HCT116 (cell line): Measurements from ENCODE around the gene CFAP97D1. TPM values are rescaled to one million over a fixed set of nuclear protein-coding genes. Genes with fewer than 3 reads are reported as not detected.

Experiments
- ATAC-seq: fragments of 200-7000 bp; cut with Tn5 transposase; 2 replicates; pipeline ENCODE4 v1.9.1; 2020; ENCODE audit warnings: mild to moderate bottlenecking, moderate library complexity
- BruUV-seq: library from RNA; stranded (reverse); fragments of 400-500 nt; replicated peaks from 2 replicates; lab custom pipeline; 2021; lab: Mats Ljungman, UMichigan
- CTCF ChIA-PET: fragments of 300-600 bp; sonication (Branson Sonifier 250); formaldehyde crosslinking; loops from one replicate; lab custom pipeline; 2021; ENCODE audit warnings: antibody characterized with exemption; lab: Charles Lee
- POLR2A ChIA-PET: fragments of 300-600, 350-600 bp; sonication (Branson Sonifier 250); formaldehyde crosslinking; loops from one replicate; lab custom pipeline; 2021; ENCODE audit warnings: antibody characterized with exemption; lab: Charles Lee
- RAD21 ChIA-PET, 2 experiments: fragments of 300-600 bp; sonication (Branson Sonifier 250); formaldehyde crosslinking; loops; one replicate each; lab custom pipeline; 2023; ENCODE audit warnings: low total read pairs in 2 of 2; ENCODE audit not compliant: uncharacterized antibody in 2 of 2, unreplicated experiment in 2 of 2, low non-redundant PET in 1 of 2; lab: Charles Lee
- DNase-seq: peaks from one replicate; pipeline ENCODE4 v3.0.0-alpha.2; 2010; ENCODE audit warnings: low read depth, low spot score
- H2AFZ ChIP-seq: fragments of 200-600 bp; shearing (Covaris generic), sonication (generic); 2 replicates; pipeline ENCODE4 v1.6.1; 2017; ENCODE audit warnings: low read depth, mixed run types, mixed read lengths, antibody characterized with exemption, low read length; ENCODE audit not compliant: poor library complexity, severe bottlenecking
- H3K27ac ChIP-seq: 2 replicates; pipeline ENCODE4 v1.5.1; 2012; ENCODE audit warnings: low read depth, low read length
- H3K27me3 ChIP-seq: fragments of 200-600 bp; sonication (generic); 2 replicates; pipeline ENCODE4 v1.6.1; 2016; ENCODE audit warnings: mixed run types, low read length, mixed read lengths; ENCODE audit not compliant: insufficient read depth
- H3K36me3 ChIP-seq, 2 experiments: fragments of 200-500 bp in 1 of 2; fragments of 200-600 bp in 1 of 2; sonication (Bioruptor generic) in 1 of 2; sonication (generic) in 1 of 2; 2 replicates each; pipeline versions ENCODE4 v1.5.1 to v1.6.1; 2014 to 2016; ENCODE audit warnings: low read length in 2 of 2, inconsistent platforms in 1 of 2, mixed read lengths in 1 of 2, mixed run types in 1 of 2; ENCODE audit not compliant: insufficient read depth in 2 of 2, control insufficient read depth in 1 of 2
- H3K4me1 ChIP-seq, 2 experiments: fragments of 200-600 bp in 1 of 2; sonication (generic) in 1 of 2; 2 replicates each; pipeline versions ENCODE4 v1.5.1 to v1.6.1; 2012 to 2017; ENCODE audit warnings: low read length in 2 of 2, inconsistent platforms in 1 of 2, mild to moderate bottlenecking in 1 of 2, mixed read lengths in 1 of 2, mixed run types in 1 of 2, moderate library complexity in 1 of 2; ENCODE audit not compliant: insufficient read depth in 2 of 2, control insufficient read depth in 1 of 2
- H3K4me2 ChIP-seq: fragments of 200-600 bp; sonication (generic); 2 replicates; pipeline ENCODE4 v1.6.1; 2017; ENCODE audit warnings: mixed run types, low read length, mixed read lengths
- H3K4me3 ChIP-seq, 2 experiments: fragments of 200-600 bp in 1 of 2; sonication (generic) in 1 of 2; replicated peaks in 1 of 2; 2 replicates each; pipeline ENCODE4 v1.5.1; 2011 to 2016; ENCODE audit warnings: low read length in 2 of 2, control low read depth in 1 of 2, low read depth in 1 of 2, mild to moderate bottlenecking in 1 of 2, mixed read lengths in 1 of 2, mixed run types in 1 of 2
- H3K79me2 ChIP-seq: fragments of 200-600 bp; sonication (generic); 2 replicates; pipeline ENCODE4 v1.6.1; 2017; ENCODE audit warnings: mild to moderate bottlenecking, mixed run types, low read length, moderate library complexity, mixed read lengths; ENCODE audit not compliant: insufficient read depth
- H3K9ac ChIP-seq: fragments of 200-600 bp; sonication (generic); 2 replicates; pipeline ENCODE4 v1.6.1; 2016; ENCODE audit warnings: low read length, mixed read lengths
- H3K9me2 ChIP-seq: fragments of 200-600 bp; sonication (generic), shearing (Covaris generic); 2 replicates; pipeline ENCODE4 v1.6.1; 2017; ENCODE audit warnings: mixed run types, mild to moderate bottlenecking, moderate library complexity; ENCODE audit not compliant: insufficient read depth
- H3K9me3 ChIP-seq, 2 experiments: fragments of 200-500 bp in 1 of 2; fragments of 200-600 bp in 1 of 2; sonication (Bioruptor generic) in 1 of 2; sonication (generic) in 1 of 2; 2 replicates each; pipeline ENCODE4 v1.6.1; 2014 to 2017; ENCODE audit warnings: low read length in 2 of 2, mixed read lengths in 2 of 2, inconsistent platforms in 1 of 2, low read depth in 1 of 2, mild to moderate bottlenecking in 1 of 2, mixed run types in 1 of 2, moderate library complexity in 1 of 2; ENCODE audit not compliant: control insufficient read depth in 1 of 2, insufficient read depth in 1 of 2
- H4K20me1 ChIP-seq: fragments of 200-600 bp; sonication (generic), shearing (Covaris generic); 2 replicates; pipeline ENCODE4 v1.6.1; 2017; ENCODE audit warnings: mixed run types, mild to moderate bottlenecking, moderate library complexity; ENCODE audit not compliant: insufficient read depth
- CEBPB ChIP-seq: IDR thresholded peaks from 2 replicates; pipeline ENCODE4 v1.6.1; 2012; ENCODE audit warnings: low read depth
- EZH2 ChIP-seq: fragments of 200-600 bp; sonication (generic); IDR thresholded peaks from 2 replicates; pipeline ENCODE4 v1.6.1; 2017; ENCODE audit warnings: antibody characterized with exemption, mixed run types
- EZH2phosphoT487 ChIP-seq: fragments of 200-600 bp; IDR thresholded peaks from 2 replicates; pipeline ENCODE4 v1.6.1; 2018; ENCODE audit warnings: antibody characterized with exemption, borderline replicate concordance
- JUND ChIP-seq: IDR thresholded peaks from 2 replicates; pipeline ENCODE4 v1.6.1; 2012
- RAD21 ChIP-seq: IDR thresholded peaks from 2 replicates; pipeline ENCODE4 v1.6.1; 2012; ENCODE audit warnings: low read depth, mild to moderate bottlenecking
- SIN3A ChIP-seq: IDR thresholded peaks from 2 replicates; pipeline ENCODE4 v1.6.1; 2012; ENCODE audit warnings: low read depth
- SRF ChIP-seq: IDR thresholded peaks from 2 replicates; pipeline ENCODE4 v1.6.1; 2012; ENCODE audit warnings: low read depth
- TCF7L2 ChIP-seq: IDR thresholded peaks from 2 replicates; pipeline ENCODE4 v1.7.0; 2011; ENCODE audit warnings: borderline replicate concordance, inconsistent platforms; ENCODE audit not compliant: insufficient read depth, insufficient read length; ENCODE audit errors: extremely low read depth
- YY1 ChIP-seq: IDR thresholded peaks from 2 replicates; pipeline ENCODE4 v1.6.1; 2011; ENCODE audit warnings: low read length, low read depth, moderate library complexity, mild to moderate bottlenecking; ENCODE audit not compliant: insufficient replicate concordance; ENCODE audit errors: extremely low read depth
- ZFX ChIP-seq: fragments of 450-650 bp; IDR thresholded peaks from 2 replicates; pipeline ENCODE4 v1.6.1; 2017
- intact Hi-C: fragments of 100-400 bp; cut with micrococcal nuclease; formaldehyde crosslinking; loops from 2 replicates; pipeline ENCODE4 v1.10.0; 2022
- total RNA-seq: library from RNA; stranded (reverse); gene quantifications from one replicate; pipeline ENCODE4 v1.2.1, GENCODE V29; 2021; ENCODE audit not compliant: unreplicated experiment
- TF ChIP-seq, protein P1 (sequence below), 3 experiments: fragments of 200-600 bp in 1 of 3; sonication (generic) in 1 of 3; IDR thresholded peaks in 2 of 3; conservative IDR thresholded peaks in 1 of 3; 2 replicates each; pipeline ENCODE4 v1.5.1; 2012 to 2017; ENCODE audit warnings: low read depth in 2 of 3, low read length in 2 of 3, antibody characterized with exemption in 1 of 3, borderline replicate concordance in 1 of 3, control low read depth in 1 of 3, mild to moderate bottlenecking in 1 of 3, mixed read lengths in 1 of 3, mixed run types in 1 of 3, moderate library complexity in 1 of 3; ENCODE audit not compliant: insufficient read depth in 1 of 3
- TF ChIP-seq, protein P2 (sequence below): IDR thresholded peaks from 2 replicates; pipeline ENCODE4 v1.6.1; 2012
- TF ChIP-seq, protein P3 (sequence below): IDR thresholded peaks from 2 replicates; pipeline ENCODE4 v1.6.1; 2011; ENCODE audit warnings: mild to moderate bottlenecking, low read length, moderate library complexity; ENCODE audit not compliant: insufficient replicate concordance; ENCODE audit errors: extremely low read depth
- TF ChIP-seq, protein P4 (sequence below): IDR thresholded peaks from 2 replicates; pipeline ENCODE4 v1.6.1; 2012

The CFAP97D1 gene
- total RNA-seq, 1 experiment from 2014 or later: 0.15 TPM

DNA sequence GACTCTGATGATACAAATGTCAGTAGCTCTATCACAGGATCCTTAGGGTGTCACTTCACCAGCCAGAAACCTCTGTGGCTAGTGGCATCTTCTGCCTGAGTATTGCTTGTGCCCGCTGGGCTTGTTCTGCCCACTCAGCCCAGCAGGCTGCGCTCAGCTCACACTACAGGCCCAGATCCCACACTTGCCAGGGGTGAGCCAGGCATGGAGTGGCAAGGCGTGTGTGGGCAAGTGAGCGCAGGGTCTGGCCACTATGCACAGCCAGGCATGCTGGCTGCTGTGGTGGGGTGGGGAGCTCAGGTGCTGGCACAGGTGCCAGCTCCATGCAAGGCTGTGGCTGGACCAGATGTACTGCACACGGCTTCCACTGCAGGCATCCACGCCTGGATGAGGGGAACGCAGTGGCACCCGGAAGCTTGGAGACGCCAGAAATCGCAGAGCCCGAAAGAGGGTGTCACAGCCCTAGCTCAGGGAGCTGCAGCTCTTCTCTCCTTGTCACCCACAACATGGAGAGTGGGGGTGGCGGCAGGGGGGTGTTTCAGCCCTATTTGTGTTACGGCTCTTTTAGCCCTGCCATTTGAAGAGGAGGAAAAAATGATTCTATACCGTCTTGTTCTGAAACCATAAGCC, 10.2 kb downstream of the CFAP97D1 start:
- H3K27me3 ChIP-seq: no peaks in the 10 kb centered on the region
- H3K27ac ChIP-seq: no peak overlapping the region
- no peaks in the 10 kb centered on the region for H3K9me3 ChIP-seq
- no peaks in the 10 kb centered on the region for H3K9me2 ChIP-seq
- no peaks in the 10 kb centered on the region for H4K20me1 ChIP-seq
- no peak overlapping the region for H2AFZ ChIP-seq
- intact Hi-C loops: loop anchor here (1.0 kb wide), 1 partner anchor 56 kb away; no protein-coding TSS in a partner anchor
- TF ChIP-seq, protein P1, sequence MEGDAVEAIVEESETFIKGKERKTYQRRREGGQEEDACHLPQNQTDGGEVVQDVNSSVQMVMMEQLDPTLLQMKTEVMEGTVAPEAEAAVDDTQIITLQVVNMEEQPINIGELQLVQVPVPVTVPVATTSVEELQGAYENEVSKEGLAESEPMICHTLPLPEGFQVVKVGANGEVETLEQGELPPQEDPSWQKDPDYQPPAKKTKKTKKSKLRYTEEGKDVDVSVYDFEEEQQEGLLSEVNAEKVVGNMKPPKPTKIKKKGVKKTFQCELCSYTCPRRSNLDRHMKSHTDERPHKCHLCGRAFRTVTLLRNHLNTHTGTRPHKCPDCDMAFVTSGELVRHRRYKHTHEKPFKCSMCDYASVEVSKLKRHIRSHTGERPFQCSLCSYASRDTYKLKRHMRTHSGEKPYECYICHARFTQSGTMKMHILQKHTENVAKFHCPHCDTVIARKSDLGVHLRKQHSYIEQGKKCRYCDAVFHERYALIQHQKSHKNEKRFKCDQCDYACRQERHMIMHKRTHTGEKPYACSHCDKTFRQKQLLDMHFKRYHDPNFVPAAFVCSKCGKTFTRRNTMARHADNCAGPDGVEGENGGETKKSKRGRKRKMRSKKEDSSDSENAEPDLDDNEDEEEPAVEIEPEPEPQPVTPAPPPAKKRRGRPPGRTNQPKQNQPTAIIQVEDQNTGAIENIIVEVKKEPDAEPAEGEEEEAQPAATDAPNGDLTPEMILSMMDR (IDR thresholded peaks at IDR 0.05 in 2 of 3, conservative IDR thresholded peaks at IDR 0.05 in 1 of 3; ENCODE audit: borderline replicate concordance in 1 of 3, insufficient read depth in 1 of 3, low read depth in 2 of 3, low read length in 2 of 3): peak in 2 of 3 experiments; percentile 33 to 45; a peak in 2 of 6 replicates
- TF ChIP-seq RAD21 (peak; percentile 65), EZH2phosphoT487 (no peak)
- H3K4me3 ChIP-seq: no peak overlapping the region
- no peaks in the 10 kb centered on the region for H3K36me3 ChIP-seq
- no peaks in the 10 kb centered on the region for H3K79me2 ChIP-seq
- ChIA-PET RAD21 (no interaction called here), CTCF (interaction anchor here (1.2 to 3.1 kb wide), 3 partner anchors 13 to 56 kb away, joined by 3 to 13 read pairs (median 9); partner anchors contain the start of gene CD300LG), POLR2A (interaction anchor here (1.0 kb wide), 1 partner anchor 669 kb away, joined by 3 read pairs; no protein-coding TSS in a partner anchor)
- H3K9ac ChIP-seq: no peak overlapping the region
- peaks cover 10 to 12% of the 10 kb centered on the region in 2 experiments for H3K4me1 ChIP-seq
- H3K4me2 ChIP-seq: no peak overlapping the region
- BruUV-seq: no TSS peak
- DNase-seq: no peak
- peak; percentile 64; the same call in 1 of the 2 replicates for ATAC-seq

DNA sequence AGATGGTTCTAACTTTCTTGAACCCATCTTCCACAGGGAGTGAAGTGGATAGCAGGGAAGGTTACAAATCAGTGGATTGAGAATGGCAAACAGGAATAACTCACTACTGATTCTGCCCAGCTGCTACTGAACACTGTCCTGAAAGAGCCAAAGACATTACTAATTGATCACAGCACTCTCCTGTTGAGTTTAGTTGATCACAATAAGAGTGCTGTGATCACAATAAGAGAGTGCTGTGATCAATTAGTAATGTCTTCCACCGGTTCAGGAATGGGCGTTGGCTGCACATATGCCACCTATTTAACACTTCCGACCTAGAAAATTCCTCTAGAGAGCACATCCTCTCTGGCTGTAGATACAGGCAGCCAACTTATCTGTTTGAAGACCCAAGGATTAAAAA, 11.4 kb downstream of the CFAP97D1 start:
- Histone ChIP-seq H3K36me3 (no peaks in the 10 kb centered on the region), H3K9me2 (no peaks in the 10 kb centered on the region), H3K27me3 (no peaks in the 10 kb centered on the region), H3K4me1 (peaks cover 10 to 12% of the 10 kb centered on the region in 2 experiments), H3K79me2 (no peaks in the 10 kb centered on the region), H3K4me2 (peak overlapping the region; percentile 65), H3K9ac (peak overlapping the region; percentile 23; the same call in 1 of the 2 replicates), H3K4me3 (peak overlapping the region; percentile 9 to 35; a peak in 3 of 4 replicates), H3K9me3 (no peaks in the 10 kb centered on the region), H3K27ac (peak overlapping the region; percentile 27; the same call in 1 of the 2 replicates), H4K20me1 (no peaks in the 10 kb centered on the region), H2AFZ (peak overlapping the region; percentile 82)
- ChIA-PET RAD21 (no interaction called here), POLR2A (no interaction called here), CTCF (interaction anchor here (3.1 kb wide), 1 partner anchor 49 kb away, joined by 9 read pairs; no protein-coding TSS in a partner anchor)
- no TSS peak for BruUV-seq
- peak; percentile 95 for ATAC-seq
- DNase-seq: peak; percentile 82
- intact Hi-C loops: no loop called here
- TF ChIP-seq, protein P2, sequence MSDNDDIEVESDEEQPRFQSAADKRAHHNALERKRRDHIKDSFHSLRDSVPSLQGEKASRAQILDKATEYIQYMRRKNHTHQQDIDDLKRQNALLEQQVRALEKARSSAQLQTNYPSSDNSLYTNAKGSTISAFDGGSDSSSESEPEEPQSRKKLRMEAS: peak; percentile 80
- TF ChIP-seq SIN3A: no peak
- no peak for TF ChIP-seq ZFX
- no peak for TF ChIP-seq TCF7L2
- TF ChIP-seq RAD21: no peak
- TF ChIP-seq, protein P3, sequence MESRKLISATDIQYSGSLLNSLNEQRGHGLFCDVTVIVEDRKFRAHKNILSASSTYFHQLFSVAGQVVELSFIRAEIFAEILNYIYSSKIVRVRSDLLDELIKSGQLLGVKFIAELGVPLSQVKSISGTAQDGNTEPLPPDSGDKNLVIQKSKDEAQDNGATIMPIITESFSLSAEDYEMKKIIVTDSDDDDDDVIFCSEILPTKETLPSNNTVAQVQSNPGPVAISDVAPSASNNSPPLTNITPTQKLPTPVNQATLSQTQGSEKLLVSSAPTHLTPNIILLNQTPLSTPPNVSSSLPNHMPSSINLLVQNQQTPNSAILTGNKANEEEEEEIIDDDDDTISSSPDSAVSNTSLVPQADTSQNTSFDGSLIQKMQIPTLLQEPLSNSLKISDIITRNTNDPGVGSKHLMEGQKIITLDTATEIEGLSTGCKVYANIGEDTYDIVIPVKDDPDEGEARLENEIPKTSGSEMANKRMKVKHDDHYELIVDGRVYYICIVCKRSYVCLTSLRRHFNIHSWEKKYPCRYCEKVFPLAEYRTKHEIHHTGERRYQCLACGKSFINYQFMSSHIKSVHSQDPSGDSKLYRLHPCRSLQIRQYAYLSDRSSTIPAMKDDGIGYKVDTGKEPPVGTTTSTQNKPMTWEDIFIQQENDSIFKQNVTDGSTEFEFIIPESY: peak; percentile 33
- TF ChIP-seq, protein P4, sequence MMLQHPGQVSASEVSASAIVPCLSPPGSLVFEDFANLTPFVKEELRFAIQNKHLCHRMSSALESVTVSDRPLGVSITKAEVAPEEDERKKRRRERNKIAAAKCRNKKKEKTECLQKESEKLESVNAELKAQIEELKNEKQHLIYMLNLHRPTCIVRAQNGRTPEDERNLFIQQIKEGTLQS: no peak
- TF ChIP-seq JUND: no peak
- peak; percentile 84 for TF ChIP-seq YY1
- peak; percentile 97 for TF ChIP-seq SRF
- no peak for TF ChIP-seq EZH2
- TF ChIP-seq CEBPB: no peak
